Measurements from ENCODE around the gene TRAK2. TPM values are rescaled to one million over a fixed set of nuclear protein-coding genes. Genes with fewer than 3 reads are reported as not detected.
"Not testable (repeated sequence)": the region's sequence is repeated elsewhere in the genome, so short reads cannot be mapped to it uniquely, and the experiment has no call there.

The TRAK2 gene
- total RNA-seq, 1 experiment from 2014 or later: 47.0 TPM

DNA sequence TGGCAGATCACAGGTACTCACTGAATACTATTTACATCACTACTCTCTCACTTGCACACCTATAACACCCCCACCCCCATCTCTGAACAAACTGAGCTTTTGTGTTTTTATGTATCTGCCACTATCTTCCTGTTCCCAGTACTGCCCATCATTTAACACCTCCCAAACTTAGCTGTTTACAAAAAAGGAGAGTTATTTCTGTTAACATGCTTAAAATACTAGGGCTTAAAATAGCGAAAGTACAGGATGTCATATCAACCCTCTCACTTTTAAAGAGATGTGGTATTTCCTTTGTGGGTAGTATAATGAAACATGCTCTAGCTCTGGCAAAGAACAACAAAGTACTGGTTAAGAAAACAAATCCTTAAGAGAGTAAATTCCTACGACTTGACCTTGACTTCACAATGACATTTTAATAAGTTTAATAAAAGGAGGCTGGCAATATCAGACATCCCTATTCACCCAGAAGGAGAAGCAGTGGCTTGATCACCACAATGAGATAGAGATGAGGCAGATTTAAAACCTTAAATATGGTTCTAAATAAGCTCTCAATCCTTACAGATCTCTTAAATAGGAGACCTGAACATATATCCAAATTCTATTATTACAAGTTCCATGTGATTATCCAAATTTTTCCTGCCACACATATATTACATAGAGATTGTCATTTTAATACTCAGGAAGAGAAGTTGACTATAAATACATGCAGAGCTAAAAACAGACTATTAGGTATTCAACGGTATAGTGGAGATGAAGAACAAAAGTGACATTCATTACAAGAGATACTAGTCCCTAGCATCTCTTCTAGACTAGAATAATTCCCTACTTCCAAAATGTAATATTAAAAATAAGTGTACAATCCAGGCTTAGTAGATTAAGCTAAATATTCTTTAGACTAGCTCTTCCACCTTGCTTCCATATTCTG lies 36.9 kb downstream of the TRAK2 start:
- DNase-seq (ENCODE audit: low read depth): peak; percentile 38

DNA sequence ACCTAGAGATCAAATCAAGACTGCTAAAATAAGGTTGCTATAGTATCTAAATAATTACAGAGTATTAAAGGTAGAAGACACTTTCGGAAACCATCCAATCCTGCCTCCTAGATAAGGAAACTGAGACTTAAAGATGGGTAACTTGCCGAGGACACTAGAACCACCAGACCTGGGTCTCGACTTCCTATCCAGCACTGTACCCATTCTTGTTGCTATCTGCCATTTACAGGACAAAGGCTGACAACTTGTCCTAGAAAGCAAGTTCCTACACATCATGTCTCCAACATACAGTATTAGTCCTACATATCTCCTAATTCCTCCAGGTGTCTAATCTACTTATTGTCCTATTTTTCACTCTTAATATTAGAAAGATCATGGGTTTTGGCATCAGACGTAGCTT lies 37.7 kb downstream of the TRAK2 start:
- DNase-seq (ENCODE audit: low read depth): no peak

DNA sequence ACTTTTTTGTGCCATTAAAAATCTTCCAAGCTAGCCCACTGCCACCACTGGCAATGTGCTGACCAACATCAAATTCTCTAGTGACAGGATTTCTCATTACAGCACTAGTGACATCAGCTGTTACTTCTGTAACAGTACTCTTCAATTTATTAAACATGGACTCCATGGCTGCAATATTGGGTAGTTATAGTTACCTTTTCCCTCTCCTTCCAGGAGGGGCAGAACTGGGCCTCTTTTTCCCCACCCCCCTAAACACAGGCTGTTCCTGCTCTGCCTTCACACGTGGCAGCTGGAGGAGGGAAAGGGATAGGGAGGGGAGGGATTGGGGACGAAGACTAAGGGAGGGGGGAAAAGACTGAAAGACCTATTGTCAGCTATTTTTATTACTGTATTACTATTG lies 38.1 kb downstream of the TRAK2 start:
- no peak for DNase-seq (ENCODE audit: low read depth)

DNA sequence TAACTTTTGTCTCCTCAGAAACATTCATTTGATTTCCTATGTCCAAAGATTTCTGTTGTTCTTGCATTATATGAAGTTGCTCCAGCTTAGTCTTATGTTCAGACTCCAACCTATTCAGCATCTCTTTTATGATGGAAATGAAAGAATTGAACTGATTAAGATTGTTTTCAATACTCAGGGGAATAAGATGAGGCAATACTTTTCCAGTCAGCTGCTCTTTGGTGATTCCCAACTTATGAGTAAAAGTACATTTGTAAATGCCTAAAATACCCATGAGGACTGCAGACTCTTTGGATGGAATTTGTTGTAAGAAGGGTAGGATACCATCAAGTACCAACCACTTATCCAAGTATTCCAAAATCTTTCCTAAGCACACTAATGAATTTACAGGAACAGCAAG lies 39.8 kb downstream of the TRAK2 start:
- no peak for DNase-seq (ENCODE audit: low read depth)

DNA sequence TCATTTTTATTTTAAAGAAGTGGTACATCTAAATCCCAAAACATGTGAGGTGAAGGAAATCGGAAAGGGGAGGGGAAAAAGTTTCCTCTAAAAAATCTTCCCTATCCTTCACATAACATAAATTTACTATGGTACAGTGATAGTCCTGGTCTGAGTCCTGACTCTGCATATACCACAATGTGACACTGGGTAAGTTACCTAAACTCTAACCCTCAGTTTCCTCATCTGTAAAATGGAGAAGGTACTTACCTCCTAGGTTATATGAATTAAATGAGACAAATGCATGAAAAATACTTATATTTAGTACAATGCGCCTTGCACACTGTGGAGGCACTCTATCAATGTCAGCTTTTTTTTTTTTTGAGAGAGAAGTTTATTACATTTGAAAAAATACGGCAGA lies 42.3 kb downstream of the TRAK2 start:
- no peak for DNase-seq (ENCODE audit: low read depth)

DNA sequence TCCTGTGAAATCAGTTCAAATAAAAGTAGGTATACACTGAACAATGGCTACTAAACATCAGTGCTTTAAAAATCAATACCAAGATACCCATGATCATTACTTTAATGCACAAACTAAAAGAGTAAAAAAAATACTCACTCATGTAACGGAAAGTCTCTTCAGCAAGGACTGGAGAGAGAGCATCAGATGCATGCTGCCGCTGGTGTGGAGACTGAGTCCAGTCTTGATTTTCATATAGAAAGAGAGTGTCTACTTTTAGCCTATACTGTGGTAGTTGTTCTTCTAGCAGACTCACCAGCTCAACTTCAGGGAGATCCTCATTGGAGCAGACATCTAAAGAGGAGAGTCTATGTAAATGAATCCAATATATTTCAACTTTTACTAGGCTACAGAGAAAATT lies 44.0 kb downstream of the TRAK2 start:
- DNase-seq (ENCODE audit: low read depth): no peak

DNA sequence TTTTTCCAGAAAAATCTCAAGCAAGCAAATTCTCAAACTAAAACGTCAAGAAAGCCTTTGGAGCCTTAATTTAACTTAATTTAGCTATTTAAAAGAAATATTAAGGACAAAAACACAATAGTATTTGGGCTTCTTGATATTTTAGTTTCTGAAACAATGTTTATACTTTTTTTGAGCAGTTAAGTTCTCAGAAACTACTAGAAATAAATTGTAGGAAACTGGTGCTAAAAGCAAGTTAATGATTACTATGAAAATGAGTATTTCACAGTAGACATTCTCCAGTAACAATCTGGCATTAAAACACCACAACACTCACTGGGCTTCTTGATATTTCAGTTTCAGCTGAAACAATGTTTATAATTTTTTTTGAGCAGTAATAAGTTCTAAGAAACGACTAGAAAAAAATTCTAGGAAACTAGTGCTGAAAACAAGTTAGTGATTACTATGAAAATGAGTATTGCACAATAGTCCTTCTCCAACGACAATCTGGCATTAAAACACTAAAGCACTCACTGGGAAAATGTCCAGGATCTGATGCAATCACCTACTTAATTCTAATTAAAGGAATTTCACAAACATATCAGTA lies 45.1 kb downstream of the TRAK2 start:
- DNase-seq (ENCODE audit: low read depth): peak; percentile 69

DNA sequence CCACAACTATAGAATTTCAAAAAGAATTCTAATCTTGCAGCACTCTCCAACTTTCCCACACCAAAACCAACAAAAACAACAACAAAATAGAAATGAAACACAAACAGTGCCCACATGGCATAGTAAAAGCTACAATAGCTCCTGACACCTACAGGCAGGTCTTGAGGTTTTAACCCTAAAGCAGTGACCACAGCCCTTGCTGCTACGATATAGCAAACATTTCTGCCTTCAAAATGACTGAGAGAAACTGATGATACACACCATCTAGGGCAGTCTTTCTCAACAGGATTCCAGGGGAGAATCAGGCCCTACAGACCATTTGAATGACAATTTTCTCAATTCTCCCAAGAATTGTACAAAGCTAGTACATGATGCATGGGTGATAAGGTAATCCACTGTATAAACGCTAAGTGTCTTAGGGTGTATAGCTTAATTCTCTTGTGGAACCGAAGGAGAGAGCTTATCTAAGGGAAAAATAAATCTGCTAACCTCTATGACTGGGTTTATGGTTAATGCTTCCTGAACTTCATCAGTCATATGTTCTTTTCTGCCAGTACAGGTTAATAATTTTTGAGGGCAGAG lies 46.5 kb downstream of the TRAK2 start:
- no peak for DNase-seq (ENCODE audit: low read depth)

DNA sequence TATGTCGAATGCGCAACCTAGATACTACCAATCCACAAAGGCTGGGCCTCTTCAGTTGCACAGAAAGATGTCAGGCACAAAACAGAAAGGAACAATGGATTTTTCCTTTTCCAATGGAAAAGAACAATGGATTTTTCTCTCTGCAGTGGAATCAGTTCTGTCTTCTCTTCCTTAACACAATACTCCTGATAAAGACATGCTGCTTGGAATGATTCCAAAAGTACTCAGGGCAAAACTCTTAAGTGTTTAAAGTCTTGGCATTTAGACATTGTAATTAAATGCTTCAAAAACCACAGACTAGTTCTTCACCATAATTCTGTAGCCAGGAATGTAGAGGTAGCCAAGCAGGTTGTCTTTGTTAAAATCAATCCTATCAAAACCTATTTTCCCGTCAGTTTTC lies 47.4 kb downstream of the TRAK2 start:
- peak; percentile 81 for DNase-seq (ENCODE audit: low read depth)

DNA sequence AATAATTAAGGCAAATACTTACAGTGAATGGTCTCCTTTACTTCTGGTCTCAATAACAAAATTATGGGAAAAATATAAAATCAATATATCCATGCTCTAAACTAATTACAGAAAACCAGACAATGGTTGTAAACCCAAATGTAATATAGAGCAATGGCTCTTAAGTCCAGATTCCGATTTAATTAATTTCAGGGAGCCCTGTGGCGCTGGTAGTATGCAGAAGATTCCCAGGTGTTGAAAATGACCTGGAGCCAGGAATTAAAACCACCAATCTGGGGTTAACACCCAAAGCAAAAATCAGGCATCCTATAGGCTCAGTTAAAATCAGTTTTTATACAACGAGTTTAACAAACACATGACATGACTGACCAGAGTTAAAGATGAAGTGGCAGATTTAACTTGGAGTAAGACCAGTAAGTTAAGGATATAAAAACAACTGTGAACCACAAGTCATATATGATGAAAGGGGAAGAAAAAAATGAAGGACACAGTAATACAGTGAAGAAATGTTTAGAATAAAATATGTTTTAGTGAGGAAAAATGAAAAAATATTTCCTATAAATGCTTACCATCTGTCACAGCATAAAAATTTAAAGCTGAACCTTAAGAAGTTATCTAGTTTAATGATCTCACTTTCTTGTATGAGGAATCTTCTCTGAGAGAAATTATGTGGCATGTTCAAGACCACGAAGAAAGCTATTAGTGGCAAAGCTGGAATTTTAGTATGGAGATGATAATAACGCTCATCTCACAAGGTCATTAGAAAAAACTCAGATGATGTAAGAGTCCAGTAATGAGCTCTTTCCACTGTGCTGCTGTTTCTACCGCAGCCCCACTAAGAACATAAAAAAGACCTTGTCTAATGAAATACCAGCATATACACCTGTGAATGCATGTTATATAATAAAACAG lies 48.4 kb downstream of the TRAK2 start:
- DNase-seq (ENCODE audit: low read depth): peak; percentile 29

DNA sequence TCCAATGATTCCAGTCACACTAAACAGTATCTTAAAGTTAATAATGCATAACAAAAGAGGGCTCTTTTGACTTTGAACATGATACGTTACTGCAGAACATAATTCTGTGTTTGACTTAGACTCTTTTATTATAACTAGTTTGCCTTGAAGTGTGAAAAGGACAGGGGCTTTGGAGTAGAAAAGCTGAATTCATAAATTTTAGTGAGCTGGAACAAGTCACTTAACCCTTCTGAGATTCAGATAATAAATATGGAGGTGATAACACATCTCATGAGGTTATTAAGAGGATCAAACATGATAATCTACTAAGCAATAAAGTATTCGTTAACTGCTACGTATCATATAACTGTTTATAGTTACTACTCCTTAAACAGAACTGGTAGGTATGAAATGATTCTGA lies 49.4 kb downstream of the TRAK2 start:
- DNase-seq (ENCODE audit: low read depth): no peak

DNA sequence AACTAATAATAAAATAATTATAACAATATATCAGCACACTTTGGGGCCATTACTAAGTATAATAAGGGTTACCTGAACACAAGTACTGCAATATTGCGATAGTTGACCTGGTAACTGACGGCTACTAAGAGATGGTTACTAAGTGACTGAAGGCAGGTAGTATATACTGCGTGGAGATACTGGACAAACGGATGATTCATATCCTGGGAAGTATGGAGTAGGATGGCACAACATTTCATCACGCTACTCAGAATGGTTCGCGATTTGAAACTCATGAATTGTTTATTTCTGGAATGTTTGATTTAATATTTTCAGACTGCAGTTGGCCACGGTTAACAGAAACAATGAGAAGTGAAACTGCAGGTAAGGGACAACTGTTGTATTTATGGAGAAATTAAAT lies 54.7 kb downstream of the TRAK2 start:
- DNase-seq (ENCODE audit: low read depth): no peak

DNA sequence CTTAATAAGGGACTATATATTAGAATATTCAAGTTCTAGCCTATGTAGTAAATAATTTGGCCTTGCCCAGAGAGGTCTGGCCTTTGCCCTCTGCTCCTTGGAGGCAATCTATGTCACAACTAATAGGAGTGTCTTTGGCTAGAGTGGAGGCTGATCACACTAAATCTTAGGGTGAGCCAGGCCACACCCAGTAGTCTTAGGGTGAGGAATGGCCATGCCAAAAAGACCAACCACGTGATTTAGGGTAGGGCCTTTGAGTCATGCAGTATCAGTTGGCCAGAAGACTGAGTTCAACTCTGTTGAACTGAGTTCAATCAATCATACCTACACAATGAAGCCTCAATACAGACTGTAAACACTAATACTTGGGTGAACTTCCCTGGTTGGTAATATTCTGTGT lies 68.1 kb downstream of the TRAK2 start:
- DNase-seq (ENCODE audit: low read depth): no peak

DNA sequence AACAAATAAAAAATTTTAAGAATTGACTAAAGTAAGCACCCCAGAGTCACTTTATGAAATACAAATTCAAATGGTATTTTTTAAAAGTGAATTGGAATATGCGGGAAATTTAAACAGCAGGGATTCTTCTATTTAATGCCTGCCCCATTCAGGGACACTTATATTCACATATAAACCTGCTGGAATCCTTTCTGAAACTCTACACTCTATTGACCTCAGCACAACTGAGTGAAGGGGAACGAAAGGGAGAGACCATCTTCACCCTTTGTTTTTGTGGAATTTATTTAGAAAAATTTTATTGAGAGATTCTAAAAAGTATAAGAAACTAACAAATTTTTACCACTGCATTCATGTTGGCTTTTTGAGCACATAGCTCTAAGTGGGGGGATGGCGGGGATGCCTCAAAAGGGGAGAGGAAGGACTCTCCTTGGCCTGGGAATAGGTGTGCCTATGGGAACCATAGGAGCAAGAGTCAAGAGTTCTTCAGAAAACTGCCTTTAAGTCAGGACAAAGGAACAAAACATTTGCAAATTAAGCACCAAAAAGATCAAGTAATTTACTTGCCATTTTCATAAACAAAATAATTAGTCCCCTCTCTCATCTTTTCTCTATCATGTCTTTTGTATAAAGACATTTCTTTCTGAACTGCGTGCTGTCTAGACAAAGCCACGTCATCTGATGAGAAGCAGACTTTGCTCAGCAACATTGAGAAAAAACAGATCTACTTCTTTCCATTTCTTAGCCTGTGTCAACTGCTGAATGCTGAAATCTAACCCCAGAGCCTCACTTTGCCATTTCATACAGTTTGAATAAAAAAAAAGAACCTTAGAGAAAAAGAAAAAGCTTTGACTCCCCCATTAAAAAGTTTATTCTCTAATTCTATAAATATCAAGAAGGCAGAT lies 72.5 kb downstream of the TRAK2 start:
- DNase-seq (ENCODE audit: low read depth): no peak

DNA sequence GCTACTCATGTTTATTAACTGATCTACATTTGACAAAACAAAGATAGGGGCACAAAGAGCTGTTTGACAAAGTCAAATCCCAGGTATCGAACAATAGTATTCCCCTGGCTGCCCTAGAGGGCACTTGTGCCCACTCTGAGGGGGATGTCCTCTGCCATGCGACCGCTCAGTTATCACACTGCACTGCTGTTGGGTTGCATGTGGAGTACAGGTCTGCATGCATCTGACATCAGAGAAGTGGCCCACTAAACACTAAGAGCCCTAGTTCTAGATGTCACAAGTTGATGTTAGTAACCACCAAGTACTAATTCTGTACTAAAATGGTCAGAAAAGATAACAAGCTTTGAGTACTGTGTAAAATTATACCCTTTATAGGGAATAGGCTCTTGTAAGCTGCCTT lies 74.0 kb downstream of the TRAK2 start:
- no peak for DNase-seq (ENCODE audit: low read depth)

DNA sequence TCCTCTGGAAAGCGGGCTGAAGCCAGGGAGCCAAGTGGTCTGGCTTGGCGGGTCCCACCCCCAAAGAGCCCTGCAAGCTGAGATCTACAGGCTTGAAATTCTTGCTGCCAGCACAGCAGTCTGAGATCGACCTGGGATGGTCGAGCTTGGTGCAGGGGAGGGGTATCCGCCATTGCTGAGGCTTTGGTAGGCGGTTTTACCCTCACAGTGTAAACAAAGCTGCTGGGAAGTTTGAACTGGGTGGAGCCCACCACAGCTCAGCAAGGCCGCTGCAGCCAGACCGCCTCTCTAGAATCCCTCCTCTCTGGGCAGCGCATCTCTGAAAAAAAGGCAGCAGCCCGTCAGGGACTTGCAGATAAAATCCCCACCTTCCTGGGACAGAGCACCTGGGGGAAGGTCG lies 81.5 kb downstream of the TRAK2 start:
- no peak for DNase-seq (ENCODE audit: low read depth)

DNA sequence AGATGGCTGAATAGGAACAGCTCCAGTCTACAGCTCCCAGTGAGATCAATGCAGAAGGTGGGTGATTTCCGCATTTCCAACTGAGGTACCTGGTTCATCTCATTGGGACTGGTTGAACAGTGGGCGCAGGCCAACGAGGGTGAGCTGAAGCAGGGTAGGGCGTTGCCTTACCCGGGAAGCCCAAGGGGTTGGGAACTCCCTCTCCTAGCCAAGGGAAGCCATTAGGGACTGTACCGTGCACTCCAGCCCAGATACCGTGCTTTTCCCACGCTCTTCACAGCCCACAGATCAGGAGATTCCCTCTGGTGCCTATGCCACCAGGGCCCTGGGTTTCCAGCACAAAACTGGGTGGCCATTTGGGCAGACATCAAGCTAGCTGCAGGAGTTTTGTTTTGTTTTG lies 81.9 kb downstream of the TRAK2 start:
- not testable (repeated sequence) for DNase-seq (ENCODE audit: low read depth)

DNA sequence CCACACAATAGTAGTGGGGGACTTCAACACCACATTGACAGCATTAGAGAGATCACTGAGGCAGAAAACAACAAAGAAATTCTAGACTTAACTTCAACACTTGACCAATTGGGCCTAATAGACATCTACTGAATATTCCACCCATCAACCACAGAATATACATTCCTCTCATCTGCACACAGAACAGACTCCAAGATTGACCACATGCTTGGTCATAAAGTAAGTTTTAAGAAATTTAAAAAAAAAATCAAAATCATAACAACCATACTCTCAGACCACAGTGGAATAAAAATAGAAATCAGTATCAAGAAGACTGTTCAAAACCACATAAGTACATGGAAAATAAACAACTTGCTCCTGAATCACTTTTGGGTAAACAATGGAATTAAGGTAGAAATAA lies 85.1 kb downstream of the TRAK2 start:
- DNase-seq (ENCODE audit: low read depth): no peak

DNA sequence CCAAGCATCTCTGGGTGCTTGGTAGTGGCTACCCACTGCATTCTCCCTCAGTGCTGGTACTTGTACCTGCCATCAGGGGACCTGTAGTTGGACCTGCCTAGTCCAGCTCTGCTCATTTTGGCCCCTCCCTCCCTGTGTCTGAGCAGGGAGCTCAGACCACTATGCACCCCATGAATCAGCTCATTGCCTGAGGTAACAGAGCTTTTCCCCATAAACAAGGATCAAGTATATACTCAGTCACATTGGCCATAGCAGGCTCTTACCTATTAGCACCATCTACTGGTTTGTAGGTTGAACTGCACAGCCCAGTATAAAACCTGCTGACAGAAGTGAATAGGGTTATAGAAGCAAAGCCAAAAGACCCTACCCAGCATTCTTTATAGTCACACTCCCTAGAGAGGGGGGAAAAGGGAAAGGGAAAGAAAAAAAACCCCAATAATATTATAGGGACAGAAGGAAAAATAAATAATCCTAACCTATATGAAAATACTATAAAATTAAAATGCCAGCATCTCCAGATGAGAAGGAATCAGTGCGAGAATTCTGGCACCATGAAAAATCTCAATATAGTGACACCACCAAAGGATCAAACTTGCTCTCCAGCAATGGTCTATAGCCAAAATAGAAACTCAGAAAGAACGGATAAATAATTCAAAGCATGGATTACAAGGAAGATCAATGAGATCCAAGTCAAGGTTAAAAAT lies 87.2 kb downstream of the TRAK2 start:
- peak; percentile 77 for DNase-seq (ENCODE audit: low read depth)

DNA sequence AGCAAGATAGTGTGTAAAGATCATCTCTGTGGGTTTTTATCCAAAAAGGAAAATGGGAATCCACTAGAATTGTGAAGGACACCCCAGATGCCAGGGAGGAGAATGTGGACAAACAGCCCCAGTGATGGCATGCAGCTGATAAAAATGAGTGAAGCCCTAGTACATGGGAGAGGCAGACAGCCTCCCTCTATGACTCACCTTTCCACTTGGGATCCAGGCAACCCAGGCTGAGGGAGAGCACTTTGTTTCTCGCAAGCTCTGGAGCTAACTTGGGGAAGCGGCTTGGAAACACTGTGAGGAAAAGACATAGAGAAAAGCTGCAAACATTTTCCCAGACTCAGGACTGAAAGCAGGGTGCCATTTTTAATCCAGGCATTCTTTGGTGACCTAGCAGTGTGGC lies 88.9 kb downstream of the TRAK2 start:
- peak; percentile 48 for DNase-seq (ENCODE audit: low read depth)

Data from RPMI7951 (cell line).